LNCaP clone FGC (cell line): ENCODE measurements around the gene ARF6.

Experiments
- DNase-seq: peaks from one replicate; pipeline ENCODE4 v3.0.0-alpha.2; 2011; ENCODE audit warnings: low read depth
- H3K4me3 ChIP-seq: 2 replicates; pipeline ENCODE4 v1.5.1; 2011; ENCODE audit warnings: mild to moderate bottlenecking, low read depth, low read length, control low read depth
- CTCF ChIP-seq: IDR thresholded peaks from 2 replicates; pipeline ENCODE4 v1.5.1; 2012; ENCODE audit warnings: mild to moderate bottlenecking; ENCODE audit not compliant: control insufficient read depth, insufficient read depth; ENCODE audit errors: extremely low read depth

The ARF6 gene

GRCh38 chr14:49908433-49908782 lies 15.5 kb downstream of the ARF6 start:
- no peak overlapping the region for H3K4me3 ChIP-seq
- no peak for DNase-seq
- no peak for TF ChIP-seq CTCF

- no peak for DNase-seq
- no peak for TF ChIP-seq CTCF
- no peak overlapping the region for H3K4me3 ChIP-seq
Observed at GRCh38 chr14:49909016-49909415, 16.1 kb downstream of the ARF6 start.

- TF ChIP-seq CTCF = no peak
Observed at GRCh38 chr14:49915085-49915484, 22.2 kb downstream of the ARF6 start.

GRCh38 chr14:49918706-49919105 lies 25.8 kb downstream of the ARF6 start:
- TF ChIP-seq CTCF = no peak
- DNase-seq = no peak
- H3K4me3 ChIP-seq = no peak overlapping the region

More at GRCh38 chr14:49915085-49915484, 22.2 kb downstream of the ARF6 start:
- H3K4me3 ChIP-seq = no peak overlapping the region
- DNase-seq = no peak

- no peak for DNase-seq
- no peak for TF ChIP-seq CTCF
- H3K4me3 ChIP-seq = no peak overlapping the region
Observed at GRCh38 chr14:49919825-49920659, 27.2 kb downstream of the ARF6 start.

- TF ChIP-seq CTCF = no peak
- H3K4me3 ChIP-seq = no peak overlapping the region
- no peak for DNase-seq
Observed at GRCh38 chr14:49920935-49921334, 28.1 kb downstream of the ARF6 start.

- DNase-seq = no peak
- TF ChIP-seq CTCF = no peak
- no peak overlapping the region for H3K4me3 ChIP-seq
Observed at GRCh38 chr14:49921401-49921800, 28.5 kb downstream of the ARF6 start.
